HUDEP-2 (cell line): Measurements from ENCODE around the gene HMCN2.
"Not testable (repeated sequence)": the region's sequence is repeated elsewhere in the genome, so short reads cannot be mapped to it uniquely, and the experiment has no call there.

Experiments used
- DNase-seq, 76 experiments: peaks; one replicate each; lab custom pipeline; 2025; ENCODE audit not compliant: unreplicated experiment in 76 of 76; lab: John Stamatoyannopoulos, UW

The HMCN2 gene

DNA sequence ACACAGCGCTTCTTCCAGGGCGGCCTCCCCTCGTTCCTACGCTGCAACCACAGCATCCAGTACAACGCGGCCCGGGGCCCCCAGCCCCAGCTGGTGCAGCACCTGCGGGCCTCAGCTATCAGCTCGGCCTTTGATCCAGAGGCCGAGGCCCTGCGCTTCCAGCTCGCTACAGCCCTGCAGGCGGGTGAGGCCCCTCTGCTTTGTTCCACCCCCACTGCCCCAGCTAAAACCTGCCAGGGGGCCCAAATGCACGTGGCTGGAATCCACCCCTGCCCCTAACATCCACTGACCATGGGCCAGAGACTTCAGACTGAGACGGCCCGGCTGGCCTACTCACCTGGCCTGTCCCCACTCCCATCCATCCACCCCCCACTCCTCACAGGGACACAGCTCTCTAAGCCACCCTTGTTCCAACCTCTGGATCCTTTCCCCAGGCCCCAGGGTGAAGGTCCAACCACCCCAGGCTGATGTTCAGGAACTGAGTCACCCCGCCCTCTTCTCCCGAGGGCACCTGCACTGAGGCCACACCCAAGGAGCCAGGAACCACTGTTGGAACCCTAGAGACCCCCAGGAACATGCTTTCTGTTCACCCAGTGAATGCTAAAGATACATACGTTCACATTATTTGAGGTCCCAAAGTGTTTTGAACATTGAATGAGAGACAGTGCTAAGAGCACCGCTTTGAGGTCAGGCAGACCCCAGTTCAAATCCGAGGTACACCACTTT is 160.3 kb downstream of the HMCN2 start:
- no peak for DNase-seq

DNA sequence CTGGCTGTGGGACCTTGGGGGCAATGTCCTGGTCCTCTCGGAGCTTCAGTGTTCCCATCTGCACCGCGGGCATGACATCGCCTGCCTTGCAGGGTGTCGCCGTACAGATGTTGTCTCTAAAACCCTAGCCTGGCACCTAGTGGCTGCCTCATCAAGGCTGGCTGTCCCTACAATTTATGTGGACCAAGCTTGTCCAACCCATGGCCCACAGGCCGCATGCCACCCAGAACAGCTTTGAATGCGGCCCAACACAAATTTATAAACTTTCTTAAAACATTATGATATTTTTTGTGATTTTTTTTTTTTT is 160.9 kb downstream of the HMCN2 start:
- peak in 2 of 76 experiments; percentile 6 to 14 for DNase-seq

DNA sequence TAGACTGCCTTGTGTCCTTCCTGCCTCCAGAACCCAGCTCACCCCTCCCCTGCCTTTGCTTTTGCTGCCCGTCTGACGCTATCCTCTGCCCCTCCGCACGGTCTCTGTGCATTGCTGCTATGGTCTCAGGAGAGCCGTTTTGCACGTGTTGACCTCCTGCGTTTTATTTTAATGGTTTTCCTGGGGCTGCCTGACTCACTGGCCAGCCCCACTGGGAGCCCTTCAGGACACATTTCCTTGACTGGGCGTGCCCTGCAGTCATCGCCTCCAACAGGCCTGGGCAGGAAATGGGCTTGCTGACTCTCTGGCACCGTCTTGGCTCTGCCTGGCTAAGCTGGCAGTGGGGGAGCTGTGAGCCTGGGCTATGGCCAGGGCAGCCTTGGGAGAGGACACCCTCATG is 161.3 kb downstream of the HMCN2 start:
- no peak for DNase-seq

GRCh38 chr9:130427326-130427725 is 161.8 kb downstream of the HMCN2 start:
- no peak for DNase-seq

DNA sequence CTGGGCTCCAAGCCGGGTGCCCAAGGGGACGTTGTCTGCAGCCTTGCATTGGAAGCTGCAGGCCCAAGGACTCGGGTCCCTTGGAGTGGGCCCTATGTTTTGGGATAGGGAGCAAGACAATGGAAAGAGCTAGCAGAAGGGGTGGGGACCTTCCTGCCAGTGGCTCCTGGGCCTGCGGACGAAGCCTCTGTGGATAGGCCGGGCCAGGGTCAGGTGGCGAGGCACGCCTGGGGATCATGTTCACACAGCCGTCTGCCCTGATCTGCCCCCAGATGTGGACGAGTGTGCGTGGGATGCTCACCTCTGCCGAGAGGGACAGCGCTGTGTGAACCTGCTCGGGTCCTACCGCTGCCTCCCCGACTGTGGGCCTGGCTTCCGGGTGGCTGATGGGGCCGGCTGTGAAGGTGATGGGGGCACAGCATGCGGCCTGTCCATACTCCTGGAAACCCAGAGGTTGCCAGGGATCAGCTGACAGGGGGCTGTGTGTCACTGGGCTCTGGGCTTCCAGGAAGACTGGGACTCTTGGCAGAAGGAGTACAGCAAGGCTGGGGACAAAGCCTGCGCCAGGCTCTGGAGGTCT is 162.6 kb downstream of the HMCN2 start:
- DNase-seq = no peak

GRCh38 chr9:130429381-130429780 is 163.8 kb downstream of the HMCN2 start:
- DNase-seq = no peak

GRCh38 chr9:130429831-130430230 is 164.3 kb downstream of the HMCN2 start:
- DNase-seq = no peak

GRCh38 chr9:130430232-130430631 is 164.7 kb downstream of the HMCN2 start:
- DNase-seq = no peak

DNA sequence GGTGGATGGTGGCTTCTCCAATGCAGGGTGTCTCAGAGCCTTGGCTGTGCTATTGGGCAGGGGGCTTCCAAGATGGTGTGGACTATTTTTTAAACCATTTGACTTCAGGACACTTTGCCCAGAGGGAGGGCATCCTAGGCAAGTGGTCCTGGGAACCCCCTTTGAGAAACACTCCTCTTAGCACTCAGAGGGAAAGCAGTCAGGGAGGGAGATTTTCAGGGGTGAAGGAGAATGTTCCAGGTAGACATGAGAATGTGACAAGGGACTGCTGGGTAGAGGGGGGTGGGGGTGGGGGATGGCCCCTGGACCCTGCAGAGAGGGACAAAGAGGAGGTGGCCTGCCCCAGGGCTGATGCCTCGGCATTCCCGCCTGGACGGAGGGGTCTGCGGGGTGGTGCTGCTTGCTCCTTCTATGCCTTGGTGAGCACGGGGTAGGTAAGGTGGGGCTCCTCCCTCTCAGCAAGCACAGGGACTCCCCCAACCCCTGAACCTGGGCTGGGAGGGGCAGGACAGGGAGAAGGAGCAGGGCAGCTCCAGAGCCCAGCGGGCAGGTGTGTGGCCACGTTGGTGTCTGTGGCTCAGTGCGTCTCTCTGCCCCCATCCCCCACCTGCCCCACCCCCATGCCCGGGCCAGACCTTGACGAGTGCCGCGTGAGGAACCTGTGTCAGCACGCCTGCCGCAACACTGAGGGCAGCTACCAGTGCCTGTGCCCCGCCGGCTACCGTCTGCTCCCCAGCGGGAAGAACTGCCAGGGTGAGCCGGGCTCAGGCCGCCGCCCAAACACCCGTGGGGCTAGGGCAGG is 165.4 kb downstream of the HMCN2 start:
- no peak for DNase-seq

DNA sequence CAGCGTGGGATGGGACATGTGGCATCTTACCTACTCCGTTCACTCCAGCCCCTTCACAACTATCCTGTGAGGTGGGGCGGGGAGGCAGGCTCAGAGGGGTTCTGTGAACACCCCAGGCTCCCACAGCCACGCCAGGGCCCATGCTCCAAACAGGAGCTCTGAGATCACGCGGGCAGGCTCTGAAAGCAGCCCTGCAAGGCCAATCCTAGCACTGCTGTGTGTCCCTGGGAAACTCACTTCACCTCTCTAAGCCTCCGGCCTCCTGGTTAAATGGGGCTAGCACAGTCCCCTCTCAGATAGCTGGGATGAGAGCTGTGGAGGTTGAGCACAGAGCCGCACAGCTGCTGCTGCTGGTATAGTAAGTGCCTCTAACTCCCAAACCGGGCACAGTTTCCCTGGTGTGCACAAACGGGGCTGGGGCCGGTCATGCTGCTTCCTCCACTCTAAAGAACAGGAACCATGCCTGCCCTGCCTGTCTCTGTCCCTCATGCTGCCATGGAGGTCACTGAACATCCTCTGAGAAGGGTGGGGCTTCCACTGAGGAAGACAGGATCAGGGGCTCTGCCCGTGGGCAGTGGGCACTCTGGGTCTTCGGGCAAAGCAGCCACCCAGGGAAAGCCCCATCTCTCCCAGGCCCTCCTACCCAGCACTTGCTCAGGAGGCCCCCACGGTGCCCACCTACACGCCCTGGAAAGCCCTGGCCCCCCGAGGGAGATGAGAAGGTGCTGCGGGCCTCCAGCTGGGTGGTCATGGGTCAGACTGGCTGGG is 166.2 kb downstream of the HMCN2 start:
- no peak for DNase-seq

GRCh38 chr9:130432362-130432761 is 166.8 kb downstream of the HMCN2 start:
- no peak for DNase-seq

GRCh38 chr9:130432796-130433167 is 167.2 kb downstream of the HMCN2 start:
- DNase-seq = no peak

DNA sequence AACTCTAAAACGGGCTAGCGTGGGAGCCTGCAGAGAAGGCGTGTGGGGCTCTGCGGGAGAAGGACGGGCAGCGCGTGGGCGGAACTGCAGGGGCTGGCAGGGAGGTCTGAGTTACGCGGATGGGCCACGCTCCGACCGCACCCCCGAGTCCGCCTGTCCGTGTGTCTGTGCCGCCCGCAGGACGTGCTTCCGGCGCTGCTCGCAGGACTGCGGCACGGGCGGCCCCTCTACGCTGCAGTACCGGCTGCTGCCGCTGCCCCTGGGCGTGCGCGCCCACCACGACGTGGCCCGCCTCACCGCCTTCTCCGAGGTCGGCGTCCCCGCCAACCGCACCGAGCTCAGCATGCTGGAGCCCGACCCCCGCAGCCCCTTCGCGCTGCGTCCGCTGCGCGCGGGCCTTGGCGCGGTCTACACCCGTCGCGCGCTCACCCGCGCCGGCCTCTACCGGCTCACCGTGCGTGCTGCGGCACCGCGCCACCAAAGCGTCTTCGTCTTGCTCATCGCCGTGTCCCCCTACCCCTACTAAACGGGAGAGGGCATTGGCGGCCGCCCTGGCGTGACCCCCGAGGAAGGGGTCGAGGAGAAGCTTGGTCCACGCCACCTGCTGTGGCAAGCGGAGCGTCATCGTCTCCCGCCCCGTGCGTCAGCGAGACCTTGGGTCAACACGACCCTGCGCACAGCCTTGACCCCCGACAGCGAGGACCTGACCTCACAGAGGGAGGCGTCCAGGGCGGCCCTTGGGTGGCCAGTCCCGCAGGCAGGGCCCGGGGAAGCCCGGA is 167.8 kb downstream of the HMCN2 start:
- DNase-seq = peak in 4 of 76 experiments; percentile 11 to 22 (median 17)

DNA sequence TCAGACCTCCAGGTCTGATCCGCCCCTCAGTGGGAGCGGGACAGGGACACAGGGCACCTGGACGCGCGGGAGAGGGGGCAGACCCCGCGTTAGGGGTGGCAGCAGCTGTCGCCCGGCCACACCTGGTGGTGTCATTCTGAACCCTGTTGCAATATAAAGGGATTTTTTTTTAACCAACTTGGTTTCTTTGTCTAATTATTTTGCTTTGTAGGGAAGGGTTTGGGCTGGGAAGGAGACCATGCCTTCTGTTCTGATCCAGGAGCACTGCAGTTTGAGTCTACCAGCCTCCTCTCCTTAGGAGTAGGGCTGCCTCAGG is 168.3 kb downstream of the HMCN2 start:
- DNase-seq = no peak

GRCh38 chr9:130434656-130435055 is 169.1 kb downstream of the HMCN2 start:
- not testable (repeated sequence) for DNase-seq

GRCh38 chr9:130437011-130437789 is 171.6 kb downstream of the HMCN2 start:
- DNase-seq = no peak

DNA sequence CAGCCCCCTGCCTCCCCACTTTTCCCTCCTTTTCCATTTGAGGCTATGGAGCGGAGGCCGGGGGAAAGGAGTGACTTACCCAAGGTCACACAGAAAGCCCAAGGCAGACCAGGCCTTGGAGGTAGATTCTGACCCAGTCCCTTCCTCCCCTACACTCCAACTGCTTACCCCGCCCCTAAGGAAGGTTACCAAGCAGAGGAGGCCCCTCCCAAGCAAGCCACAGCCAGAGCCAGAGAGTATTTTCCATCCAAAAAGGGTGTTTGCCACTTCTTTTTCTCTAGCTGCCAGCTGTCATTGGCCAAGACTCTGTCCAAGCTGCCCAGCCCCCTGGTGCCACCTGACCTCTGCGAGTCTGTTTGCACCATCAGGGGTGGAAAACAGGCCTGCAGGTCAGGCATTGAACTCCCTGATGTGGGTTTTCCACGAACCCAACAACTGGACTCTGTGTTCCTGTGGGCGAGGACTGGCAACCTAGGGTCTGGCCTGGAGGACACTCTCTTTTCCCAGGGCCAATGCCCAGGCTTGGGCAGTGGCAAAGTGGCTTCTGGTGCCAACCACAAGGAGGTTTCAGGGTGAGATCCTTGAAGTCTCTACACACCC is 172.9 kb downstream of the HMCN2 start:
- peak in 2 of 76 experiments; percentile 19 to 29 for DNase-seq

DNA sequence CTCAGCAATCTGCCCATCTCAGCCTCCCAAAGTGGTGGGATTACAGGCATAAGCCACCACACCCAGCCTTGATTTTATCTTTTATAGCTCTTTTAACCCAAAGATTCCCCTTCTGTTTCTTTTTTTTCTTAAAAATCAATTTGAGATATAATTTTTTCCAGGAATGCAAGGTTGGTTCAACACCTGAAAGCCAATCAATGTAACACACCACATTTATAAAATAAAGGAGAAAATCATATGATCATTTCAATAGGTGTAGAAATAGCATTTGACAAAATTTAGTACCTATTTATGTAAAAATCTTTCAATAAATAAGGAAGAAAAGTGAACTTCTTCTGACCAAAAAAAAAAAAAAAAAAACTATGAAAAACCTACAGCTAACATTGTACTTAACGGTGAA is 175.5 kb downstream of the HMCN2 start:
- no peak for DNase-seq

GRCh38 chr9:130442746-130443455 is 177.3 kb downstream of the HMCN2 start:
- DNase-seq = no peak
